ENCODE results near the gene PSMB7. TPM values are rescaled to one million over a fixed set of nuclear protein-coding genes. Genes with fewer than 3 reads are reported as not detected.
A peak's percentile ranks its signal among the peaks of the same experiment; 100 is the strongest.

The PSMB7 gene
- total and polyA plus RNA-seq, 2 of the 13 experiments (the other 11 are each of a cell fraction or from before 2014, with no cell fraction given): 259 to 291 TPM

- Histone ChIP-seq H3K27me3 (ENCODE audit: control insufficient read depth in 1 of 2, insufficient read depth in 2 of 2, low read length in 2 of 2) (no peaks in the 10 kb centered on the region), H2AFZ (ENCODE audit: low read length) (no peak overlapping the region), H4K20me1 (ENCODE audit: insufficient read depth, low read length) (no peaks in the 10 kb centered on the region), H3K36me3 (replicated peaks in 1 of 2; ENCODE audit: control insufficient read depth in 1 of 2, insufficient read depth in 2 of 2, low read length in 2 of 2) (peaks cover 42 to 68% of the 10 kb centered on the region in 2 experiments; a peak in 4 of 5 replicates), H3K9me3 (ENCODE audit: low read length) (no peaks in the 10 kb centered on the region), H3K79me2 (ENCODE audit: insufficient read depth, low read length) (no peaks in the 10 kb centered on the region), H3K4me3 (replicated peaks in 1 of 3; ENCODE audit: insufficient read depth in 1 of 3, low read depth in 2 of 3, low read length in 3 of 3) (no peak overlapping the region), H3K9ac (ENCODE audit: insufficient read depth, low read depth, low read length) (no peak overlapping the region), H3K4me1 (ENCODE audit: insufficient read depth, low read length) (no peaks in the 10 kb centered on the region), H3K4me2 (ENCODE audit: low read depth, low read length) (no peak overlapping the region), H3K27ac (ENCODE audit: extremely low read length, insufficient read depth, low read length) (no peak overlapping the region)
- FAIRE-seq (no peak), DNase-seq (ENCODE audit: low spot score) (no peak), ATAC-seq (no peak)
- 0 out of 2 replicates have a peak, but pooled peaks have one; percentile 16 for TF ChIP-seq POLR2AphosphoS5 (IDR thresholded peaks at IDR 0.05; ENCODE audit: low read depth, low read length)
- TF ChIP-seq PHB2 (IDR thresholded peaks at IDR 0.05; ENCODE audit: partially characterized antibody): no peak
- in situ Hi-C loops (cut with HindIII; ENCODE audit: extremely low pct_ligation_motif_present, low pct_unique_long_range_greater_than_20kb): no loop called here
- 91% methylated on average over 12 of the region's 19 CpGs for WGBS (ENCODE audit: low lambda C conversion rate)
- ChIA-PET CTCF (ENCODE audit: low intra/inter-chr PET ratio, low total read pairs) (no interaction called here), POLR2A (no interaction called here)
- no TSS peak for BruUV-seq (replicated peaks)
- intact Hi-C loops (cut with micrococcal nuclease; ENCODE audit: unreplicated experiment): no loop called here
These were observed 85.9 kb downstream of the PSMB7 start for GRCh38 chr9:124329206-124329792.

- Histone ChIP-seq H3K9ac (ENCODE audit: insufficient read depth, low read depth, low read length) (no peak overlapping the region), H3K4me2 (ENCODE audit: low read depth, low read length) (no peak overlapping the region), H2AFZ (ENCODE audit: low read length) (no peak overlapping the region), H4K20me1 (ENCODE audit: insufficient read depth, low read length) (no peaks in the 10 kb centered on the region), H3K27me3 (ENCODE audit: control insufficient read depth in 1 of 2, insufficient read depth in 2 of 2, low read length in 2 of 2) (no peaks in the 10 kb centered on the region), H3K9me3 (ENCODE audit: low read length) (no peaks in the 10 kb centered on the region), H3K36me3 (replicated peaks in 1 of 2; ENCODE audit: control insufficient read depth in 1 of 2, insufficient read depth in 2 of 2, low read length in 2 of 2) (peaks cover 46 to 71% of the 10 kb centered on the region in 2 experiments; a peak in 4 of 5 replicates), H3K4me3 (replicated peaks in 1 of 3; ENCODE audit: insufficient read depth in 1 of 3, low read depth in 2 of 3, low read length in 3 of 3) (no peak overlapping the region), H3K79me2 (ENCODE audit: insufficient read depth, low read length) (no peaks in the 10 kb centered on the region), H3K4me1 (ENCODE audit: insufficient read depth, low read length) (no peaks in the 10 kb centered on the region), H3K27ac (ENCODE audit: extremely low read length, insufficient read depth, low read length) (no peak overlapping the region)
- no TSS peak for BruUV-seq (replicated peaks)
- no peak for TF ChIP-seq ATM (IDR thresholded peaks at IDR 0.05; ENCODE audit: borderline replicate concordance)
- peak; percentile 58 for TF ChIP-seq AGO2 (optimal IDR thresholded peaks at IDR 0.05; ENCODE audit: low read depth, low read length)
- TF ChIP-seq ZNF292 (CRISPR knock-in tag; IDR thresholded peaks at IDR 0.05; ENCODE audit: borderline replicate concordance, low read depth): no peak
- WGBS (ENCODE audit: low lambda C conversion rate): 96% methylated on average over 11 of the region's 12 CpGs
- ATAC-seq: no peak
- CTCF ChIA-PET (ENCODE audit: low intra/inter-chr PET ratio, low total read pairs): no interaction called here
- in situ Hi-C loops (cut with HindIII; ENCODE audit: extremely low pct_ligation_motif_present, low pct_unique_long_range_greater_than_20kb) (no loop called here), intact Hi-C loops (cut with micrococcal nuclease; ENCODE audit: unreplicated experiment) (no loop called here)
- POLR2A ChIA-PET: interaction anchor here (1.6 kb wide), 1 partner anchor 62 kb away, joined by 3 read pairs; no protein-coding TSS in a partner anchor
- DNase-seq (ENCODE audit: low spot score): no peak
- FAIRE-seq: no peak
These were observed 87.0 kb downstream of the PSMB7 start for GRCh38 chr9:124328285-124328684.
